VCaP (cell line): ENCODE data around the gene CENPF.
A peak's percentile ranks its signal among the peaks of the same experiment; 100 is the strongest.
"Not testable (repeated sequence)": the region's sequence is repeated elsewhere in the genome, so short reads cannot be mapped to it uniquely, and the experiment has no call there.

Experiments used
- H3K27ac ChIP-seq: fragments of 450-650 bp; 2 replicates; pipeline ENCODE4 v1.5.1; 2017
- CTCF ChIP-seq: fragments of 450-650 bp; conservative IDR thresholded peaks from 2 replicates; pipeline ENCODE4 v1.5.1; 2017; ENCODE audit warnings: mild to moderate bottlenecking, moderate library complexity

Gene CENPF

GRCh38 chr1:214568328-214568727, 34.7 kb upstream of the CENPF start:
- no peak for TF ChIP-seq CTCF
- peak overlapping the region; percentile 23; the same call in 1 of the 2 replicates for H3K27ac ChIP-seq

GRCh38 chr1:214569357-214570004, 33.5 kb upstream of the CENPF start:
- TF ChIP-seq CTCF = no peak
- H3K27ac ChIP-seq = no peak overlapping the region

GRCh38 chr1:214570442-214570841, 32.6 kb upstream of the CENPF start:
- no peak overlapping the region for H3K27ac ChIP-seq
- no peak for TF ChIP-seq CTCF

GRCh38 chr1:214571281-214571680, 31.7 kb upstream of the CENPF start:
- TF ChIP-seq CTCF = no peak
- H3K27ac ChIP-seq = no peak overlapping the region

- H3K27ac ChIP-seq = no peak overlapping the region
- no peak for TF ChIP-seq CTCF
Measured at GRCh38 chr1:214573386-214574318, 29.3 kb upstream of the CENPF start.

- no peak overlapping the region for H3K27ac ChIP-seq
- no peak for TF ChIP-seq CTCF
Measured at GRCh38 chr1:214574598-214575411, 28.2 kb upstream of the CENPF start.

- H3K27ac ChIP-seq = not testable (repeated sequence)
Measured at GRCh38 chr1:214576120-214576519, 26.9 kb upstream of the CENPF start.
